A549 (cell line): ENCODE measurements around the gene NAA25. TPM values are rescaled to one million over a fixed set of nuclear protein-coding genes. Genes with fewer than 3 reads are reported as not detected.

Source experiments
- ATAC-seq, 2 experiments: fragments of 200-7000 bp in 1 of 2; fragments of >200 bp in 1 of 2; cut with Nextera tagmentation in 1 of 2; cut with Tn5 transposase in 1 of 2; 3 replicates each; pipeline versions ENCODE4 v1.8.0 to v1.9.1; 2018 to 2020; ENCODE audit warnings: mild to moderate bottlenecking in 1 of 2, moderate library complexity in 1 of 2
- CTCF ChIA-PET: fragments of 300-600 bp; sonication (Branson Sonifier 250); formaldehyde crosslinking; extraction: SDS; loops from one replicate; lab custom pipeline; 2021; ENCODE audit warnings: antibody characterized with exemption, inconsistent platforms; lab: Yijun Ruan, JAX
- POLR2A ChIA-PET: fragments of 350-600 bp; formaldehyde crosslinking; extraction: SDS; loops from one replicate; lab custom pipeline; 2021; ENCODE audit warnings: antibody characterized with exemption, inconsistent platforms; lab: Yijun Ruan, JAX
- DNase-seq, 2 experiments: peaks; one replicate each; pipeline versions ENCODE4 v3.0.0 to v3.0.0-alpha.2; 2011 to 2016; ENCODE audit warnings: low read depth in 1 of 2, low spot score in 1 of 2
- FAIRE-seq: peaks from 2 replicates; lab custom pipeline; 2011; peaks lifted over from hg19 to GRCh38; lab: Jason Lieb, UNC
- H3K27ac ChIP-seq, 2 experiments: fragments of >200 bp; sonication (Bioruptor Twin); formaldehyde crosslinking; 3 replicates each; pipeline ENCODE4 v1.5.1; 2016 to 2017
- H3K4me1 ChIP-seq: fragments of >200 bp; sonication (Bioruptor Twin); formaldehyde crosslinking; 3 replicates; pipeline ENCODE4 v1.6.1; 2016
- H3K4me2 ChIP-seq: fragments of >200 bp; sonication (Bioruptor Twin); formaldehyde crosslinking; 3 replicates; pipeline ENCODE4 v1.6.1; 2016
- H3K4me3 ChIP-seq: fragments of >200 bp; sonication (Bioruptor Twin); formaldehyde crosslinking; 3 replicates; pipeline ENCODE4 v1.5.1; 2016
- H3K9me3 ChIP-seq: fragments of >200 bp; sonication (Bioruptor Twin); formaldehyde crosslinking; 3 replicates; pipeline ENCODE4 v1.6.1; 2016
- ATOH8 ChIP-seq: fragments of 250-450 bp; sonication (Bioruptor Pico); IDR thresholded peaks from 2 replicates; pipeline ENCODE4 v1.5.0; 2020; ENCODE audit warnings: low read depth, mild to moderate bottlenecking, moderate library complexity
- BCL3 ChIP-seq: fragments of >200 bp; sonication (Bioruptor Twin); formaldehyde crosslinking; IDR thresholded peaks from 3 replicates; pipeline ENCODE4 v1.6.1; 2016
- BHLHE40 ChIP-seq: IDR thresholded peaks from 2 replicates; pipeline ENCODE4 v1.6.1; 2012; ENCODE audit warnings: low read depth, low read length, inconsistent platforms
- CBX2 ChIP-seq: fragments of 200-600 bp; sonication (generic); IDR thresholded peaks from 2 replicates; pipeline ENCODE4 v1.6.1; 2016; ENCODE audit warnings: low read depth, mild to moderate bottlenecking, borderline replicate concordance
- CHD4 ChIP-seq: fragments of 200-600 bp; sonication (generic); IDR thresholded peaks from 2 replicates; pipeline ENCODE4 v1.6.1; 2016; ENCODE audit warnings: antibody characterized with exemption, mild to moderate bottlenecking, borderline replicate concordance
- CTCF ChIP-seq: fragments of >200 bp; sonication (Bioruptor Twin); formaldehyde crosslinking; IDR thresholded peaks from 3 replicates; pipeline ENCODE4 v1.5.1; 2016
- EHF ChIP-seq: fragments of 250-450 bp; sonication (Bioruptor Pico); IDR thresholded peaks from 2 replicates; pipeline ENCODE4 v1.5.0; 2020; ENCODE audit warnings: mild to moderate bottlenecking
- EHMT2 ChIP-seq: fragments of 200-600 bp; sonication (generic); IDR thresholded peaks from 2 replicates; pipeline ENCODE4 v1.6.1; 2016; ENCODE audit warnings: antibody characterized with exemption, low read depth, mild to moderate bottlenecking, moderate library complexity
- ELK1 ChIP-seq: fragments of 150-350 bp; IDR thresholded peaks from 2 replicates; pipeline ENCODE4 v1.6.1; 2014; ENCODE audit warnings: low read depth, mild to moderate bottlenecking, low read length
- ESRRA ChIP-seq: fragments of 150-350 bp; IDR thresholded peaks from 2 replicates; pipeline ENCODE4 v1.6.1; 2014; ENCODE audit warnings: mild to moderate bottlenecking, low read length, borderline replicate concordance
- FOSL2 ChIP-seq, 2 experiments: fragments of 450-650 bp in 1 of 2; fragments of >200 bp in 1 of 2; sonication (Bioruptor Twin) in 1 of 2; formaldehyde crosslinking; IDR thresholded peaks; 2 replicates each; pipeline versions ENCODE4 v1.5.0 to v1.6.1; 2016 to 2020; ENCODE audit warnings: mild to moderate bottlenecking in 1 of 2, moderate library complexity in 1 of 2
- HMGXB4 ChIP-seq: fragments of 250-450 bp; sonication (Bioruptor Pico); IDR thresholded peaks from 2 replicates; pipeline ENCODE4 v1.5.0; 2021; ENCODE audit warnings: mild to moderate bottlenecking, moderate library complexity, borderline replicate concordance
- HOXB13 ChIP-seq: fragments of 250-450 bp; sonication (Bioruptor Pico); IDR thresholded peaks from 2 replicates; pipeline ENCODE4 v1.5.0; 2020; ENCODE audit warnings: low read depth, mild to moderate bottlenecking, moderate library complexity
- KDM5A ChIP-seq: fragments of 200-600 bp; sonication (generic); IDR thresholded peaks from 2 replicates; pipeline ENCODE4 v1.6.1; 2016; ENCODE audit warnings: antibody characterized with exemption, mild to moderate bottlenecking
- MAFK ChIP-seq: fragments of 450-650 bp; IDR thresholded peaks from 2 replicates; pipeline ENCODE4 v1.6.1; 2014; ENCODE audit not compliant: partially characterized antibody
- MAZ ChIP-seq: fragments of 150-350 bp; IDR thresholded peaks from 2 replicates; pipeline ENCODE4 v1.6.1; 2014; ENCODE audit warnings: antibody characterized with exemption, low read depth, low read length, borderline replicate concordance
- MYC ChIP-seq: IDR thresholded peaks from 2 replicates; pipeline ENCODE4 v1.6.1; 2012; ENCODE audit warnings: mild to moderate bottlenecking, inconsistent platforms, low read length, improper control_type of control experiment, borderline replicate concordance
- NPAS2 ChIP-seq: fragments of 250-450 bp; sonication (Bioruptor Pico); IDR thresholded peaks from 2 replicates; pipeline ENCODE4 v1.8.0; 2022; ENCODE audit warnings: mild to moderate bottlenecking, moderate library complexity, borderline replicate concordance
- PBX3 ChIP-seq: IDR thresholded peaks from 2 replicates; pipeline ENCODE4 v1.6.1; 2012
- POLR2A ChIP-seq: IDR thresholded peaks from 2 replicates; pipeline ENCODE4 v1.6.1; 2012; ENCODE audit warnings: mild to moderate bottlenecking, low read length
- REST ChIP-seq: fragments of 200-600 bp; sonication (generic); IDR thresholded peaks from 2 replicates; pipeline ENCODE4 v1.6.1; 2016; ENCODE audit warnings: antibody characterized with exemption, mild to moderate bottlenecking, moderate library complexity
- SMC3 ChIP-seq: fragments of >200 bp; sonication (Bioruptor Twin); formaldehyde crosslinking; IDR thresholded peaks from 3 replicates; pipeline ENCODE4 v1.6.1; 2018; ENCODE audit warnings: inconsistent platforms
- SREBF2 ChIP-seq: fragments of 450-650 bp; IDR thresholded peaks from 2 replicates; pipeline ENCODE4 v1.6.1; 2014; ENCODE audit warnings: mild to moderate bottlenecking, moderate library complexity
- TP53 ChIP-seq: fragments of 250-450 bp; sonication (Bioruptor Pico); IDR thresholded peaks from 2 replicates; pipeline ENCODE4 v1.5.0; 2021; ENCODE audit warnings: mild to moderate bottlenecking, moderate library complexity
- USF2 ChIP-seq: fragments of 450-650 bp; IDR thresholded peaks from 2 replicates; pipeline ENCODE4 v1.6.1; 2014; ENCODE audit warnings: antibody characterized with exemption
- ZFP36 ChIP-seq: fragments of 450-650 bp; IDR thresholded peaks from 2 replicates; pipeline ENCODE4 v1.6.1; 2014; ENCODE audit warnings: borderline replicate concordance; ENCODE audit not compliant: partially characterized antibody
- ZNF302 ChIP-seq: fragments of 250-450 bp; sonication (Bioruptor Pico); IDR thresholded peaks from 2 replicates; pipeline ENCODE4 v1.9.0; 2021; ENCODE audit warnings: inconsistent platforms, mild to moderate bottlenecking, moderate library complexity
- WGBS: methylation state at CpG from one replicate; pipeline ENCODE4 v1.1.6; 2017; ENCODE audit errors: missing lambda C conversion rate; 5-methylcytosine and 5-hydroxymethylcytosine counted together
- polyA plus RNA-seq, 4 experiments: library from polyadenylated mRNA; depleted of rRNA in 3 of 4; stranded (reverse); fragments of >200 nt; fragmentation: RNase III in 1 of 4; extraction: RNeasy Plus Mini Kit Qiagen cat#74134 plus additional on column Dnase treatment in 1 of 4; gene quantifications; 2 replicates in 3 of 4; 3 replicates in 1 of 4; pipeline ENCODE4 v1.2.3, GENCODE V29; 2011 to 2017

NAA25 gene
- polyA plus RNA-seq, 2 of the 4 experiments (the other 2 are of a cell fraction) = 21.3 to 41.4 TPM

GRCh38 chr12:112096667-112097066 is 11.9 kb downstream of the NAA25 start:
- ATAC-seq (peak; percentile 78 to 89), FAIRE-seq (peak; percentile 88), DNase-seq (peak; percentile 57 to 77)
- Histone ChIP-seq H3K4me2 (peak overlapping the region; percentile 53), H3K4me1 (peaks cover 28% of the 10 kb centered on the region), H3K9me3 (no peaks in the 10 kb centered on the region), H3K27ac (peak overlapping the region; percentile 51 to 78; a peak in 4 of 6 replicates), H3K4me3 (no peak overlapping the region)
- WGBS = 0% methylated on average over 2 of the region's 2 CpGs
- ChIA-PET POLR2A (interaction anchor here (0.8 to 0.9 kb wide), 2 partner anchors 12 to 28 kb away, joined by 3 read pairs; partner anchors contain the start of gene TRAFD1), CTCF (interaction anchor here (0.6 to 2.1 kb wide), 2 partner anchors 43 to 290 kb away, joined by 3 to 8 read pairs; no protein-coding TSS in a partner anchor)
- TF ChIP-seq MAZ = no peak
- TF ChIP-seq CTCF = no peak
- no peak for TF ChIP-seq CBX2
- TF ChIP-seq POLR2A = no peak
- TF ChIP-seq SMC3 = no peak
- peak; percentile 53; the same call in 1 of the 2 replicates for TF ChIP-seq ZNF302 (CRISPR knock-in tag)
- TF ChIP-seq EHF (CRISPR knock-in tag) = no peak
- TF ChIP-seq BHLHE40 = no peak
- TF ChIP-seq KDM5A = no peak
- TF ChIP-seq HOXB13 (CRISPR knock-in tag) = no peak
- TF ChIP-seq EHMT2 = no peak
- TF ChIP-seq NPAS2 (CRISPR knock-in tag) = no peak
- TF ChIP-seq REST = no peak
- TF ChIP-seq CHD4 = no peak
- TF ChIP-seq ZFP36 = no peak
- no peak for TF ChIP-seq PBX3
- TF ChIP-seq ELK1 = no peak
- TF ChIP-seq FOSL2 (IDR thresholded peaks at IDR 0.05) = peak; percentile 91
- TF ChIP-seq FOSL2 (CRISPR knock-in tag; IDR thresholded peaks at IDR 0.05) = peak; percentile 94
- no peak for TF ChIP-seq USF2
- no peak for TF ChIP-seq ATOH8 (CRISPR knock-in tag)
- TF ChIP-seq ESRRA = no peak
- no peak for TF ChIP-seq MYC
- TF ChIP-seq TP53 (CRISPR knock-in tag) = no peak
- peak; percentile 90 for TF ChIP-seq MAFK
- TF ChIP-seq HMGXB4 (CRISPR knock-in tag) = no peak
- TF ChIP-seq BCL3 = no peak
- no peak for TF ChIP-seq SREBF2
